OCI-LY1 (cell line): Measurements from ENCODE around the gene CFAP221.
A peak's percentile ranks its signal among the peaks of the same experiment; 100 is the strongest.

Source experiments
- H2AFZ ChIP-seq: fragments of 200-600 bp; sonication (generic), shearing (Covaris generic); 2 replicates; pipeline ENCODE4 v1.6.0; 2014; ENCODE audit warnings: antibody characterized with exemption, mild to moderate bottlenecking, low read length
- H3F3A ChIP-seq: fragments of 200-600 bp; sonication (generic), shearing (Covaris generic); 2 replicates; pipeline ENCODE4 v1.6.0; 2014; ENCODE audit warnings: mild to moderate bottlenecking, antibody characterized with exemption, low read length, moderate library complexity; ENCODE audit not compliant: insufficient read depth
- H3K27ac ChIP-seq: fragments of 200-600 bp; sonication (generic); 2 replicates; pipeline ENCODE4 v1.5.1; 2014; ENCODE audit warnings: low read length, mixed run types, mild to moderate bottlenecking, low read depth; ENCODE audit not compliant: poor library complexity, severe bottlenecking
- H3K27me3 ChIP-seq: fragments of 200-600 bp; sonication (generic); 2 replicates; pipeline ENCODE4 v1.6.0; 2014; ENCODE audit warnings: antibody characterized with exemption, mild to moderate bottlenecking, low read length, moderate library complexity; ENCODE audit not compliant: insufficient read depth
- H3K36me3 ChIP-seq: fragments of 200-600 bp; sonication (generic); 2 replicates; pipeline ENCODE4 v1.6.1; 2014; ENCODE audit warnings: mild to moderate bottlenecking, antibody characterized with exemption, low read length, moderate library complexity, mixed read lengths; ENCODE audit not compliant: insufficient read depth
- H3K4me1 ChIP-seq: fragments of 200-600 bp; sonication (generic); 2 replicates; pipeline ENCODE4 v1.5.1; 2014; ENCODE audit warnings: mild to moderate bottlenecking, low read length, moderate library complexity; ENCODE audit not compliant: insufficient read depth, severe bottlenecking
- H3K4me2 ChIP-seq: fragments of 200-600 bp; sonication (generic), shearing (Covaris generic); 2 replicates; pipeline ENCODE4 v1.6.1; 2014; ENCODE audit warnings: low read length
- H3K4me3 ChIP-seq: fragments of 200-600 bp; sonication (generic); 2 replicates; pipeline ENCODE4 v1.5.1; 2014; ENCODE audit warnings: low read length, low read depth, mild to moderate bottlenecking, mixed read lengths; ENCODE audit not compliant: poor library complexity, severe bottlenecking
- H3K79me2 ChIP-seq: fragments of 200-600 bp; shearing (Covaris generic); 2 replicates; pipeline ENCODE4 v1.6.1; 2016; ENCODE audit warnings: mixed run types, low read length, mixed read lengths; ENCODE audit not compliant: insufficient read depth
- H3K9ac ChIP-seq: fragments of 200-600 bp; sonication (generic), shearing (Covaris generic); 2 replicates; pipeline ENCODE4 v1.6.1; 2014; ENCODE audit warnings: mild to moderate bottlenecking, low read length, mixed read lengths
- H3K9me2 ChIP-seq: fragments of 200-600 bp; sonication (generic), shearing (Covaris generic); 2 replicates; pipeline ENCODE4 v1.6.1; 2014; ENCODE audit warnings: low read depth, mild to moderate bottlenecking, low read length, mixed read lengths
- H3K9me3 ChIP-seq: fragments of 200-600 bp; shearing (Covaris generic); 2 replicates; pipeline ENCODE4 v1.6.1; 2014; ENCODE audit warnings: low read length, mixed read lengths
- H4K20me1 ChIP-seq: fragments of 200-600 bp; sonication (generic), shearing (Covaris generic); 2 replicates; pipeline ENCODE4 v1.6.0; 2016; ENCODE audit warnings: mild to moderate bottlenecking, low read length; ENCODE audit not compliant: insufficient read depth
- EZH2 ChIP-seq: fragments of 200-600 bp; sonication (generic), shearing (Covaris generic); IDR thresholded peaks from 2 replicates; pipeline ENCODE4 v1.8.0; 2017; ENCODE audit warnings: borderline replicate concordance, mixed run types, mild to moderate bottlenecking, antibody characterized with exemption, low read length, moderate library complexity, mixed read lengths
- TF ChIP-seq, protein P1 (sequence below): fragments of 200-600 bp; sonication (generic), shearing (Covaris generic); IDR thresholded peaks from 2 replicates; pipeline ENCODE4 v1.5.1; 2017; ENCODE audit warnings: mild to moderate bottlenecking, antibody characterized with exemption, low read length, moderate library complexity, mixed read lengths

CFAP221 gene

DNA sequence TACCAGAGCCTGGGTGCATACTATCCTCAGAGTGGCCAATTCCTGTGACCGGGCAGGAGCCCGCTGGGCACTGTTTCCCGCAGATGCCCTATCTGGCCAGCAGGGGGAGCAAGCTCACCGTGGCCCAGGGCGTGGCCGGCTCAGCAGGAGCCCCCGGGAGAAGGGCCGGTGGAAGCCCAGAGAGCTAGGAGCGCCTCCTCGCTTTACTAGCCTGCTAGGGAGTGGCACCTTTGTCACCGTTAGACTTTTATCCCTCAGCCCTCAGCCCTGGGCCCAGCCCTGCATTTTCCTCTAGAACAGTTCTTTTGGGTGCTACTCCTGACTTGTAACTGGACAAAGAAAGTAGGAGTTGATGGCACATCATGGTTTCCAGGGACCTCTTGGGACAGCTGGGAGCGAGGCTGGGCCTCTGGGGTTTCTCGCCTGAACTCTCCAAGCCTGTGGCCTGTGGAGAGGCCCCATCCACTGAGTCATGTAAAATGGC, 158.7 kb downstream of the CFAP221 start:
- Histone ChIP-seq H3K36me3 (no peaks in the 10 kb centered on the region; the same call in 1 of the 2 replicates), H3K4me1 (peaks cover 5% of the 10 kb centered on the region), H3K4me2 (no peak overlapping the region), H3K27ac (no peak overlapping the region), H3K27me3 (no peaks in the 10 kb centered on the region; the same call in 1 of the 2 replicates), H3K9me3 (no peaks in the 10 kb centered on the region), H3K79me2 (no peaks in the 10 kb centered on the region), H3F3A (no peaks in the 10 kb centered on the region), H4K20me1 (no peaks in the 10 kb centered on the region), H3K4me3 (no peak overlapping the region), H3K9ac (no peak overlapping the region), H3K9me2 (no peaks in the 10 kb centered on the region), H2AFZ (no peak overlapping the region)
- TF ChIP-seq EZH2: no peak
- TF ChIP-seq, protein P1, sequence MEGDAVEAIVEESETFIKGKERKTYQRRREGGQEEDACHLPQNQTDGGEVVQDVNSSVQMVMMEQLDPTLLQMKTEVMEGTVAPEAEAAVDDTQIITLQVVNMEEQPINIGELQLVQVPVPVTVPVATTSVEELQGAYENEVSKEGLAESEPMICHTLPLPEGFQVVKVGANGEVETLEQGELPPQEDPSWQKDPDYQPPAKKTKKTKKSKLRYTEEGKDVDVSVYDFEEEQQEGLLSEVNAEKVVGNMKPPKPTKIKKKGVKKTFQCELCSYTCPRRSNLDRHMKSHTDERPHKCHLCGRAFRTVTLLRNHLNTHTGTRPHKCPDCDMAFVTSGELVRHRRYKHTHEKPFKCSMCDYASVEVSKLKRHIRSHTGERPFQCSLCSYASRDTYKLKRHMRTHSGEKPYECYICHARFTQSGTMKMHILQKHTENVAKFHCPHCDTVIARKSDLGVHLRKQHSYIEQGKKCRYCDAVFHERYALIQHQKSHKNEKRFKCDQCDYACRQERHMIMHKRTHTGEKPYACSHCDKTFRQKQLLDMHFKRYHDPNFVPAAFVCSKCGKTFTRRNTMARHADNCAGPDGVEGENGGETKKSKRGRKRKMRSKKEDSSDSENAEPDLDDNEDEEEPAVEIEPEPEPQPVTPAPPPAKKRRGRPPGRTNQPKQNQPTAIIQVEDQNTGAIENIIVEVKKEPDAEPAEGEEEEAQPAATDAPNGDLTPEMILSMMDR: peak; percentile 95

DNA sequence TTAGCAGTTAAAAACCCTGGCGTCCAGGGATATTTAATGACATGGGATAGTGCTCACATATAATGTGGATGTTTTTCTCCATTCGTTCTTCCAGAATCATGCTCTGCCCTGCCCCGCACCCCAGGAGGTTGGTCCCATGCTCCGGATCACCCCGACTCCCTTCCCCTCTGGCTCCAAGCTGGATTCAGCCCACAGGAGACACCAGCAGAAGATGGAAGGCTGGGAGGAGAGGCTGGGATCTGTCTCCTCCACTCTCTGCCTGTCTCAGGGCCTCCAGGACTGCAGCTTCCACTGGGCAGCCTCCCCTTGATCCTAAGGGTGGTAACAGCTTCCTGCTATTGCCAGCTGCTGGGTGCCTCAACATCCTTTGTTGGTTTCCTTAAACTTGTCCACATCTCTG, 159.3 kb downstream of the CFAP221 start:
- no peaks in the 10 kb centered on the region; the same call in 1 of the 2 replicates for H3K27me3 ChIP-seq
- H2AFZ ChIP-seq: no peak overlapping the region
- H3F3A ChIP-seq: no peaks in the 10 kb centered on the region
- no peaks in the 10 kb centered on the region for H3K4me1 ChIP-seq
- H3K27ac ChIP-seq: no peak overlapping the region
- H3K9me2 ChIP-seq: no peaks in the 10 kb centered on the region
- H3K9ac ChIP-seq: no peak overlapping the region
- no peak overlapping the region for H3K4me3 ChIP-seq
- H3K4me2 ChIP-seq: no peak overlapping the region
- H3K36me3 ChIP-seq: no peaks in the 10 kb centered on the region; the same call in 1 of the 2 replicates
- no peak for TF ChIP-seq EZH2
- TF ChIP-seq, protein P1: no peak
- H3K79me2 ChIP-seq: no peaks in the 10 kb centered on the region
- H3K9me3 ChIP-seq: no peaks in the 10 kb centered on the region
- no peaks in the 10 kb centered on the region for H4K20me1 ChIP-seq

DNA sequence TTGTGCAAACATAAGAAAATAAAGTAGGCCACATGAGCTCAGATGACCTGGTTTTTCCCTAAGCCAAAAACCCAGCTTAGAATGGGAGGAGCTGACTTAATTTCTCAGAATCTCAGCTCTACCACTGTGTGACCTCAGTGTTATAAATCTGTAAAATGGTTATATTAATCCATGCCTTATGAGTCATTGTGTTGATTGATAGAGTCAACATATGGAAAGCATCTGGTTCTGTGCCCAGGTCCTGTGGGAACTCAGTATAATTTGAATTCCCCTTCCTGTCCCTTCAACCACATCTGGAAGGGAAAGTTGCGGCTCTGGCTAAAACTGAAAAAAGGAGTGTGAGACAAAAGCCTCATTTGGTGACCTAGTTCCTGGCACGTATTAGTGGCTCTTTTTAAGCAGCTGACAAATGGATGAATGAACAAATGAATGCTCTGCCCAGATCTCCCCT, 160.4 kb downstream of the CFAP221 start:
- Histone ChIP-seq H4K20me1 (no peaks in the 10 kb centered on the region), H3K4me2 (no peak overlapping the region), H3K79me2 (no peaks in the 10 kb centered on the region), H3K4me1 (no peaks in the 10 kb centered on the region), H3K4me3 (no peak overlapping the region), H2AFZ (no peak overlapping the region), H3K9me2 (no peaks in the 10 kb centered on the region), H3K9ac (no peak overlapping the region), H3K27ac (no peak overlapping the region), H3K9me3 (no peaks in the 10 kb centered on the region), H3K36me3 (no peaks in the 10 kb centered on the region; the same call in 1 of the 2 replicates), H3F3A (no peaks in the 10 kb centered on the region), H3K27me3 (no peaks in the 10 kb centered on the region; the same call in 1 of the 2 replicates)
- TF ChIP-seq EZH2: no peak
- TF ChIP-seq, protein P1: no peak
